ENCODE results near the gene ZAR1.
A peak's percentile ranks its signal among the peaks of the same experiment; 100 is the strongest.

ZAR1 gene

DNA sequence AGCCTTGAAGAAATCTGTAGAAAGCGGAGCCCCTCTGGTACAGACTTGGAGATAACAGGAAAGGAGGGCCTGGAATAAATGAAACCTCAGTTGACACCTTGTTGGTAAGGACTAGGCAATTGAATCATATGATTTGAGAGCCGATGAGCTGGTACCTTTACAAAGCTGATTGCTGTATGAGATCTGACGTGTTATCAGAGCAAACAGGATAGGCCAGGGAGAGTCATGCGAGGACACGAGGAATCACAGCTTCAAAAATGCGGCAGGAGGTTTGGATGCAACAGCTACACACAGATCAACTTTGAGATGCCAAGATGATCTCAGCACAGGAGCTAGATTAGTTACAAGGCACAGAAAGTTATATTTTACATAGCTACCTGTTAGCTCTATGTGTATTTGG, 14.3 kb upstream of the ZAR1 start:
- no peak overlapping the region for H3K27ac ChIP-seq
- no peak for DNase-seq (ENCODE audit: low spot score)
- no peak overlapping the region for H3K4me3 ChIP-seq
- TF ChIP-seq, protein P1, sequence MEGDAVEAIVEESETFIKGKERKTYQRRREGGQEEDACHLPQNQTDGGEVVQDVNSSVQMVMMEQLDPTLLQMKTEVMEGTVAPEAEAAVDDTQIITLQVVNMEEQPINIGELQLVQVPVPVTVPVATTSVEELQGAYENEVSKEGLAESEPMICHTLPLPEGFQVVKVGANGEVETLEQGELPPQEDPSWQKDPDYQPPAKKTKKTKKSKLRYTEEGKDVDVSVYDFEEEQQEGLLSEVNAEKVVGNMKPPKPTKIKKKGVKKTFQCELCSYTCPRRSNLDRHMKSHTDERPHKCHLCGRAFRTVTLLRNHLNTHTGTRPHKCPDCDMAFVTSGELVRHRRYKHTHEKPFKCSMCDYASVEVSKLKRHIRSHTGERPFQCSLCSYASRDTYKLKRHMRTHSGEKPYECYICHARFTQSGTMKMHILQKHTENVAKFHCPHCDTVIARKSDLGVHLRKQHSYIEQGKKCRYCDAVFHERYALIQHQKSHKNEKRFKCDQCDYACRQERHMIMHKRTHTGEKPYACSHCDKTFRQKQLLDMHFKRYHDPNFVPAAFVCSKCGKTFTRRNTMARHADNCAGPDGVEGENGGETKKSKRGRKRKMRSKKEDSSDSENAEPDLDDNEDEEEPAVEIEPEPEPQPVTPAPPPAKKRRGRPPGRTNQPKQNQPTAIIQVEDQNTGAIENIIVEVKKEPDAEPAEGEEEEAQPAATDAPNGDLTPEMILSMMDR (IDR thresholded peaks at IDR 0.05): no peak

DNA sequence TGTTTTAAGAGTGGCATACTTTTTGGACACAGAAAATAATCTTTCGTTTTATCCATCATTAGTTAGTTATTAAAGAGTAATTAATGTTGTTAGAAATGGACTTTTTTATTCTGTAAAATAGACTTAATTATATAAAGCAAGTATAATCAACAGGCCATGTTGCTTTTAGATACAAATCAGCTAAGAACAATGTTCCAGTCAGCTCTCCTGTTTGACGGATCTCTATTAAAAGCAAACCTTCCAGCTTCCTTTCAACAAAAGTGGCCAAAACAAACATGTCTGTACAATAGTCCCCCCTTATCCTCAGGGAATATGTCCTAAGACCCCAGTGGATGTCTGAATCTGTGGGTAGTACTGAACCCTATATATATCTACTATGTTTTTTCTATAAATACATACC, 11.8 kb upstream of the ZAR1 start:
- no peak for DNase-seq (ENCODE audit: low spot score)
- Histone ChIP-seq H3K27ac (no peak overlapping the region), H3K4me3 (no peak overlapping the region)
- TF ChIP-seq, protein P1 (IDR thresholded peaks at IDR 0.05): no peak

DNA sequence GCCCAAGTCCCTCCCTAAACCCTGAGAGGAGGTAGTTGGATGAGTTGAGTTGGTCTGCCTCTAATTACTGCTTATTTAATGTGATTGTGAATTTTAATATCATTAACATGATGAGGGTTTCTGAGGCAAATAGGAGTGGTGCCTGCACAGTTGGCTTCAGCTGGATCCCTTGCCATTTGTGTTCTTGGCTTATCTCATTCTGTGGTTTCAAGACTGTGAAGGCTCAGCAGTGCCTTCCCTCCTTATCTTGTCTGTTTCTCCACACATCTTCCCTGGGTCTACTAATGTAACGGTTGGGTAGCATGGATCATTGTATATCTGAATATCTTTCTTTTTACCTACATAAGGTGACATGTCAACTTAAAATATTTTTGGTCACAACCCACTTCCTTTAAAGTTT, 8.5 kb upstream of the ZAR1 start:
- TF ChIP-seq, protein P1 (IDR thresholded peaks at IDR 0.05): no peak
- DNase-seq (ENCODE audit: low spot score): no peak
- Histone ChIP-seq H3K27ac (no peak overlapping the region), H3K4me3 (no peak overlapping the region)

DNA sequence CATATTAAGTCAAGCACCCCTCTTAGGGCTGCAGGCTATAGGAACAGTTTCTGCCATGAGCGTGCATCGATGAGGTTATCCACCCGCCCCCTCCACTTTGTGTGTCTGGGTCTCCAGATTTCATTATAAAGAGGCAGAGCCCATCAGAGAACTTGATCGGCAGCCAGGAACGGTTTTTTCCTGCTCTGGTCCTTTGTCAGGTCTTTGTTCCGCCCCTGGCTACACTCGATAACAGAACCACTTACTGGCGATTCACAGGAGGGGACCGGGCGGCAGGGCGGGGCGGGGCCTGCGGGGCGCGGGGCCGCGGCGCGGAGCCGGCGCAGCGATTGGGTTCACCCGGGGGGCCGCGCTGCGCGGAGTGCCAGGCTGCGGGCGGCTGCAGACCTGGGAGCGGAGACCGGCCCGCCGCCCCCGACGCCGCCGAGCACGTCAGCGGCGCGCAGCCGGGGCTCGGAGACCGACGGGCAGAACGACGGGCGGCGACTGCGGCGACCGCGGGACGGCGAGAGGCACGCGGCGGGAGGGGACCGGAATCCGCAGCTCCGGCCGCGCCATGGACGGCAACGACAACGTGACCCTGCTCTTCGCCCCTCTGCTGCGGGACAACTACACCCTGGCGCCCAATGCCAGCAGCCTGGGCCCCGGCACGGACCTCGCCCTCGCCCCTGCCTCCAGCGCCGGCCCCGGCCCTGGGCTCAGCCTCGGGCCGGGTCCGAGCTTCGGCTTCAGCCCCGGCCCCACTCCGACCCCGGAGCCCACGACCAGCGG, 6.9 kb upstream of the ZAR1 start, which contains the start of gene SLC10A4:
Gene SLC10A4, plus strand, starts transcription at position 338 of the 771 bp plus-strand sequence. Its CDS starts 219 bp downstream, at position 557.
- TF ChIP-seq, protein P1 (IDR thresholded peaks at IDR 0.05): no peak
- no peak within 1 kb of the TSS for H3K27ac ChIP-seq
- H3K4me3 ChIP-seq: peak within 1 kb of the TSS; percentile 72
- DNase-seq (ENCODE audit: low spot score): no peak

DNA sequence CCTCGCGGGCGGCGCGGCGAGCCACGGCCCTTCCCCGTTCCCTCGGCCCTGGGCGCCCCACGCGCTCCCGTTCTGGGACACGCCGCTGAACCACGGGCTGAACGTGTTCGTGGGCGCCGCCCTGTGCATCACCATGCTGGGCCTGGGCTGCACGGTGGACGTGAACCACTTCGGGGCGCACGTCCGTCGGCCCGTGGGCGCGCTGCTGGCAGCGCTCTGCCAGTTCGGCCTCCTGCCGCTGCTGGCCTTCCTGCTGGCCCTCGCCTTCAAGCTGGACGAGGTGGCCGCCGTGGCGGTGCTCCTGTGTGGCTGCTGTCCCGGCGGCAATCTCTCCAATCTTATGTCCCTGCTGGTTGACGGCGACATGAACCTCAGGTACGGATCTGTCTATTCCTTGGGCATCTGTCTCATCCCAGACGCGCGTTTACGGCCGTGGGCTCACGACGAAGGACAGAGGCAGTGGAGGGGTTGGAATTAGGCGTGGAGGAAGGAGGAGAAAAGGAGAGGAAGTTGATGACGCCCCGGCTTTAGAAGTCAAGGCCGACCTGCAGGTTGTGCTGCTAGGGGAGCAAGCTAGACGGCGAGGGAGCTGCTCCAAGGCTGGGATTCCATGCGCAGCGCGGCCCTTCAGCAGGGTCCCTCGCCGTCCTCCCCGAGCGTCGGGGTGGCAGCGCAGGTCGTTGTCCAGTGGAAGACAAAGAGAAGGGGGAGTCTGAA, 6.1 kb upstream of the ZAR1 start:
- DNase-seq (ENCODE audit: low spot score): no peak
- TF ChIP-seq, protein P1 (IDR thresholded peaks at IDR 0.05): no peak
- Histone ChIP-seq H3K27ac (no peak overlapping the region), H3K4me3 (peak overlapping the region; percentile 72)

DNA sequence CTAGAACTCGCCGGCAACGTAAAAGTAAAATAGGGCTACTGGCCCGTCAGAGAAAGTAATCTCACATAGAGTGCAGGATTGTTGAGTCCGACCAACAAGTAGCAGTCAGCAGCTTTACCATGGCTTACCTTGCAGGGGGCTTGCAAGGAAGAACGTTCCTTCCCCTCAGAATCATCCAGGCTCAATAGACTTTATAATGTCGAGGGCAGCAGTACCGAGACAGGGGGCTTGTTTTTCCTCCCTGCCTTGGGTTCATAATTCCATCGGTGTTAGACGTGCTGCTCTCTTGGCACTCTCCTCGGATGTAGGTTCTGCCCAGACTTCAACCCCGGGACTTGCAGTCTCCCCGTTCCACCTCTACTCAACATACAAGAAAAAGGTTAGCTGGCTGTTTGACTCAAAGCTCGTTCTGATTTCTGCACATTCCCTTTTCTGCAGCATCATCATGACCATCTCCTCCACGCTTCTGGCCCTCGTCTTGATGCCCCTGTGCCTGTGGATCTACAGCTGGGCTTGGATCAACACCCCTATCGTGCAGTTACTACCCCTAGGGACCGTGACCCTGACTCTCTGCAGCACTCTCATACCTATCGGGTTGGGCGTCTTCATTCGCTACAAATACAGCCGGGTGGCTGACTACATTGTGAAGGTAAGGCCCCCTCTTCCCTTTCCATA, 5.4 kb upstream of the ZAR1 start:
- no peak for DNase-seq (ENCODE audit: low spot score)
- no peak overlapping the region for H3K27ac ChIP-seq
- TF ChIP-seq, protein P1 (IDR thresholded peaks at IDR 0.05): no peak
- peak overlapping the region; percentile 72 for H3K4me3 ChIP-seq
